ENCODE results near the gene USH2A. TPM values are rescaled to one million over a fixed set of nuclear protein-coding genes. Genes with fewer than 3 reads are reported as not detected.
A peak's percentile ranks its signal among the peaks of the same experiment; 100 is the strongest.

The USH2A gene
- total and polyA plus RNA-seq, 8 donors: 0.37 to 0.58 TPM; not detected in 6

- Histone ChIP-seq H3K4me3 (no peak overlapping the region), H3K36me3 (peaks cover 0 to 60% (median 32%) of the 10 kb centered on the region in 4 donors), H3K9me3 (no peaks in the 10 kb centered on the region), H3K27ac (no peak overlapping the region), H3K27me3 (no peaks in the 10 kb centered on the region), H3K4me1 (peaks cover 7 to 22% (median 16%) of the 10 kb centered on the region in 4 donors)
- intact Hi-C loops (cut with DNase I; ENCODE audit: low total_unique reads): no loop called here
- TF ChIP-seq EP300 (IDR thresholded peaks at IDR 0.05): no peak
- TF ChIP-seq POLR2A (IDR thresholded peaks at IDR 0.05): no peak
- no peak for TF ChIP-seq POLR2AphosphoS5 (IDR thresholded peaks at IDR 0.05)
- no peak for TF ChIP-seq CTCF (IDR thresholded peaks at IDR 0.05)
- DNase-seq: no peak
- WGBS, 5 donors: 89 to 93% (median 90%) methylated on average over 4 of the region's 4 CpGs
Measured at GRCh38 chr1:215590779-215591491, 832.3 kb downstream of the USH2A start.

GRCh38 chr1:215589650-215590435 is 833.4 kb downstream of the USH2A start:
- Histone ChIP-seq H3K4me1 (peaks cover 7 to 12% (median 10%) of the 10 kb centered on the region in 4 donors), H3K27me3 (no peaks in the 10 kb centered on the region), H3K9me3 (no peaks in the 10 kb centered on the region), H3K27ac (no peak overlapping the region), H3K4me3 (no peak overlapping the region), H3K36me3 (peaks cover 0 to 58% (median 30%) of the 10 kb centered on the region in 4 donors)
- intact Hi-C loops (cut with DNase I; ENCODE audit: low total_unique reads): no loop called here
- TF ChIP-seq POLR2AphosphoS5 (IDR thresholded peaks at IDR 0.05) (no peak), EP300 (IDR thresholded peaks at IDR 0.05) (no peak), POLR2A (IDR thresholded peaks at IDR 0.05) (no peak), CTCF (IDR thresholded peaks at IDR 0.05) (no peak)
- no peak for DNase-seq
- 60 to 76% (median 68%) methylated on average over 4 of the region's 4 CpGs for WGBS, 5 donors

GRCh38 chr1:215584389-215584788 is 838.9 kb downstream of the USH2A start:
- peaks cover 0 to 15% (median 9%) of the 10 kb centered on the region in 4 donors for H3K4me1 ChIP-seq
- 61 to 83% (median 68%) methylated on average over 1 of the region's 1 CpG for WGBS, 5 donors
- no peak for DNase-seq
- TF ChIP-seq POLR2A (IDR thresholded peaks at IDR 0.05) (no peak), POLR2AphosphoS5 (IDR thresholded peaks at IDR 0.05) (no peak), EP300 (IDR thresholded peaks at IDR 0.05) (no peak), CTCF (IDR thresholded peaks at IDR 0.05) (no peak)
- H3K27me3 ChIP-seq: no peaks in the 10 kb centered on the region
- no peak overlapping the region for H3K4me3 ChIP-seq
- H3K27ac ChIP-seq: peak overlapping the region in 2 of 5 donors; percentile 54 to 67
- peaks cover 4 to 79% (median 52%) of the 10 kb centered on the region in 4 donors for H3K36me3 ChIP-seq
- no peaks in the 10 kb centered on the region for H3K9me3 ChIP-seq
- intact Hi-C loops (cut with DNase I; ENCODE audit: low total_unique reads): no loop called here

- whole genome bisulfite sequencing, 5 donors: 39 to 69% (median 48%) methylated on average over 5 of the region's 5 CpGs
- H3K36me3 ChIP-seq: peaks cover 8 to 79% (median 55%) of the 10 kb centered on the region in 4 donors
- peak overlapping the region in 4 of 5 donors; percentile 54 to 70 (median 68) for H3K27ac ChIP-seq
- TF ChIP-seq POLR2AphosphoS5 (IDR thresholded peaks at IDR 0.05) (peak in 2 of 3 donors; percentile 44 to 72), EP300 (IDR thresholded peaks at IDR 0.05) (no peak), CTCF (IDR thresholded peaks at IDR 0.05) (no peak)
- peaks cover 0 to 15% (median 9%) of the 10 kb centered on the region in 4 donors for H3K4me1 ChIP-seq
- intact Hi-C loops (cut with DNase I; ENCODE audit: low total_unique reads): no loop called here
- DNase-seq: peak; percentile 63 to 71
- no peaks in the 10 kb centered on the region for H3K27me3 ChIP-seq
- no peaks in the 10 kb centered on the region for H3K9me3 ChIP-seq
- H3K4me3 ChIP-seq: no peak overlapping the region
Measured at GRCh38 chr1:215583185-215583749, 840.0 kb downstream of the USH2A start.
